Heart left ventricle (tissue), 13 donors: ENCODE results near the gene ACIN1.

Experiments used
- POLR2A ChIP-seq, 2 donors: fragments of 450-650 bp; IDR thresholded peaks; one replicate each; pipeline ENCODE4 v1.6.1; 2017; ENCODE audit warnings: antibody characterized with exemption in 2 of 2, mild to moderate bottlenecking in 2 of 2, moderate library complexity in 2 of 2
- TF ChIP-seq, protein P1 (sequence below), 12 donors: fragments of 200-600 bp; sonication (generic) in 4 of 12; IDR thresholded peaks; one replicate each; pipeline versions ENCODE4 v1.5.0 to v1.8.0; 2018 to 2022; ENCODE audit warnings: antibody characterized with exemption in 12 of 12, mild to moderate bottlenecking in 5 of 12
- donor health status: ischemic (EF 13 %, LVEDD 7.1; RV severe dilation, severe dysfunction).
- donor health status: DM: no; HTN: yes; CAD: no.
- donor health status: DM: no; HTN: no; CAD: no.
- donor health status: ischemic (EF 25% LVEDD 6.9; RV normal size, moderate dysfunction).
- donor health status: ischemic (EF 25% LVEDD 5.7; RV mildly dilated, moderate dysfunction).
- donor health status: ischemic (EF 35%, LVEDD 5.7; RV mildly dilated, moderate dysfunction).
- donor health status: nonischemic (EF 11% LVEDD 7.7; RV severe dilation, severe dysfunction).
- donor health status: DM: yes; HTN: yes; CAD: no.
- donor health status: PGD.
- donor health status: ischemic (EF 29% LVEDD 5.4; RV normal size, mild dysfunction).
- donor health status: nonischemic (EF 23%, LVEDD 6.1; RV moderate dilation, normal function).

DNA sequence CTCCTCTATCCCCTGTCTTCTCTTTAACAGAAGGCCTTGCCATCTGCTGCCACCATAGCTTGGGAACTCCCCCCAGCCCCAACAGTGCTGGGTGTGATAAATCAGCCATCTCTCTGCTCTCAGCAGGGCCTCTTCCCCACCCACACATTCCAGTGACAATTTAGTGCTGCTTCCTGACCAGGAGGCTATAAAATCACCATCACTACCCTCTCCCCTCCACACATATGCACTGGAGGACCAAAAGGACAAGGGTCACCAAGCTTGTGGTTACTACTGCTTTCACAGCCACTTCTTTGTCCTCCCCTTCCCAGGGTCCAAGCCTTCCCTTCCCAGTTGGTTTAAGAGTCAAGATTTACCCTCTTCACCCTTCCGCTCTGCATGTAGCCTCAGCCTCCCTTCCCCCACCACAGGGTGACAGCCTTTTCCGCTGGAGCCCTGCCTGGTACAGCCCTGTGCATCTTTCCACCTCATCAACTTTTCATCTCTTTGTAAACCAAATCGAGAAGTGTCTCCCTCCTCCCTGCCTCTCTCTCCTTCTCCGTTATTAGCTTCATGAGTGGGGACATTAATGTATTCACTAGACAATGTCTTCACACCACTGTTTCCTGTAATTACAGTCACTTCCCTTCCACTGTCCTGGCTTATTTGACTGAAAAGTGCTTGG lies 69.7 kb downstream of the ACIN1 start:
- TF ChIP-seq, protein P1, sequence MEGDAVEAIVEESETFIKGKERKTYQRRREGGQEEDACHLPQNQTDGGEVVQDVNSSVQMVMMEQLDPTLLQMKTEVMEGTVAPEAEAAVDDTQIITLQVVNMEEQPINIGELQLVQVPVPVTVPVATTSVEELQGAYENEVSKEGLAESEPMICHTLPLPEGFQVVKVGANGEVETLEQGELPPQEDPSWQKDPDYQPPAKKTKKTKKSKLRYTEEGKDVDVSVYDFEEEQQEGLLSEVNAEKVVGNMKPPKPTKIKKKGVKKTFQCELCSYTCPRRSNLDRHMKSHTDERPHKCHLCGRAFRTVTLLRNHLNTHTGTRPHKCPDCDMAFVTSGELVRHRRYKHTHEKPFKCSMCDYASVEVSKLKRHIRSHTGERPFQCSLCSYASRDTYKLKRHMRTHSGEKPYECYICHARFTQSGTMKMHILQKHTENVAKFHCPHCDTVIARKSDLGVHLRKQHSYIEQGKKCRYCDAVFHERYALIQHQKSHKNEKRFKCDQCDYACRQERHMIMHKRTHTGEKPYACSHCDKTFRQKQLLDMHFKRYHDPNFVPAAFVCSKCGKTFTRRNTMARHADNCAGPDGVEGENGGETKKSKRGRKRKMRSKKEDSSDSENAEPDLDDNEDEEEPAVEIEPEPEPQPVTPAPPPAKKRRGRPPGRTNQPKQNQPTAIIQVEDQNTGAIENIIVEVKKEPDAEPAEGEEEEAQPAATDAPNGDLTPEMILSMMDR (IDR thresholded peaks at IDR 0.05), result no peak
- no peak for TF ChIP-seq POLR2A (IDR thresholded peaks at IDR 0.05)
